Mesenchymal stem cell (in vitro differentiated cells and primary cell): ENCODE measurements around the gene CABS1.

Experiments used
- DNase-seq: peaks from one replicate; pipeline ENCODE4 v3.0.0-alpha.2; 2013
- H2AFZ ChIP-seq: one replicate; pipeline ENCODE4 v1.6.1; 2013; ENCODE audit warnings: low read depth, mild to moderate bottlenecking, control low read depth, inconsistent platforms, low read length, moderate library complexity
- H2AK5ac ChIP-seq: 2 replicates; pipeline ENCODE4 v1.6.1; 2013; ENCODE audit warnings: low read length, moderate library complexity, mild to moderate bottlenecking, inconsistent platforms; ENCODE audit not compliant: severe bottlenecking
- H2BK120ac ChIP-seq: one replicate; pipeline ENCODE4 v1.6.1; 2013; ENCODE audit warnings: low read depth, mild to moderate bottlenecking, inconsistent platforms, low read length, moderate library complexity
- H2BK12ac ChIP-seq, 2 experiments: one replicate each; pipeline ENCODE4 v1.6.1; 2013; ENCODE audit warnings: inconsistent platforms in 2 of 2, low read length in 2 of 2, mild to moderate bottlenecking in 2 of 2, moderate library complexity in 2 of 2, control low read depth in 1 of 2
- H2BK15ac ChIP-seq: one replicate; pipeline ENCODE4 v1.6.1; 2013; ENCODE audit warnings: mild to moderate bottlenecking, low read depth, inconsistent platforms; ENCODE audit not compliant: poor library complexity, severe bottlenecking
- H2BK5ac ChIP-seq: 2 replicates; pipeline ENCODE4 v1.6.1; 2013; ENCODE audit warnings: low read depth, mild to moderate bottlenecking, low read length, control low read depth, inconsistent platforms; ENCODE audit not compliant: poor library complexity, severe bottlenecking
- H3K14ac ChIP-seq, 2 experiments: one replicate each; pipeline ENCODE4 v1.6.1; 2013; ENCODE audit warnings: inconsistent platforms in 2 of 2, low read length in 2 of 2, control low read depth in 1 of 2, mild to moderate bottlenecking in 1 of 2, moderate library complexity in 1 of 2
- H3K18ac ChIP-seq, 2 experiments: one replicate each; pipeline ENCODE4 v1.6.1; 2013; ENCODE audit warnings: inconsistent platforms in 2 of 2, low read length in 2 of 2, control low read depth in 1 of 2, low read depth in 1 of 2, mild to moderate bottlenecking in 1 of 2
- H3K23ac ChIP-seq, 2 experiments: one replicate each; pipeline ENCODE4 v1.6.1; 2013; ENCODE audit warnings: inconsistent platforms in 2 of 2, low read length in 2 of 2, mild to moderate bottlenecking in 2 of 2, moderate library complexity in 2 of 2, control low read depth in 1 of 2
- H3K27ac ChIP-seq: 2 replicates; pipeline ENCODE4 v1.5.1; 2013; ENCODE audit warnings: mild to moderate bottlenecking, moderate library complexity, low read length, control low read depth, inconsistent platforms; ENCODE audit not compliant: poor library complexity, severe bottlenecking
- H3K27me3 ChIP-seq, 2 experiments: 2 replicates each; pipeline versions ENCODE4 v1.6.1 to v1.7.0; 2013; ENCODE audit warnings: low read length in 2 of 2, mild to moderate bottlenecking in 2 of 2, moderate library complexity in 2 of 2, control low read depth in 1 of 2, inconsistent platforms in 1 of 2; ENCODE audit not compliant: control insufficient read depth in 1 of 2, insufficient read depth in 1 of 2
- H3K36me3 ChIP-seq, 2 experiments: 2 replicates each; pipeline versions ENCODE4 v1.6.1 to v1.7.0; 2013; ENCODE audit warnings: low read length in 2 of 2, control low read depth in 1 of 2, inconsistent platforms in 1 of 2, low read depth in 1 of 2, mild to moderate bottlenecking in 1 of 2; ENCODE audit not compliant: insufficient read depth in 2 of 2, control insufficient read depth in 1 of 2
- H3K4ac ChIP-seq, 2 experiments: one replicate each; pipeline ENCODE4 v1.6.1; 2013; ENCODE audit warnings: inconsistent platforms in 2 of 2, low read length in 2 of 2, mild to moderate bottlenecking in 2 of 2, moderate library complexity in 2 of 2, control low read depth in 1 of 2, low read depth in 1 of 2
- H3K4me1 ChIP-seq: 2 replicates; pipeline ENCODE4 v1.6.1; 2013; ENCODE audit warnings: low read depth, low read length, control low read depth; ENCODE audit not compliant: control insufficient read depth, insufficient read depth
- H3K4me2 ChIP-seq: 2 replicates; pipeline ENCODE4 v1.6.1; 2013; ENCODE audit warnings: low read length, mild to moderate bottlenecking, inconsistent platforms; ENCODE audit not compliant: poor library complexity, severe bottlenecking
- H3K4me3 ChIP-seq, 2 experiments: 2 replicates each; pipeline versions ENCODE4 v1.5.1 to v1.7.0; 2013; ENCODE audit warnings: low read length in 2 of 2, mild to moderate bottlenecking in 2 of 2, control low read depth in 1 of 2, low read depth in 1 of 2; ENCODE audit not compliant: insufficient read depth in 1 of 2
- H3K79me1 ChIP-seq: replicated peaks from 2 replicates; pipeline ENCODE4 v1.6.1; 2013; ENCODE audit warnings: mild to moderate bottlenecking, control low read depth, low read length, inconsistent platforms; ENCODE audit not compliant: poor library complexity, severe bottlenecking
- H3K9ac ChIP-seq: 2 replicates; pipeline ENCODE4 v1.7.0; 2013; ENCODE audit warnings: mild to moderate bottlenecking, low read length, moderate library complexity
- H3K9me3 ChIP-seq: 2 replicates; pipeline ENCODE4 v1.7.0; 2013; ENCODE audit warnings: mild to moderate bottlenecking, low read length; ENCODE audit not compliant: control insufficient read depth
- H4K8ac ChIP-seq: one replicate; pipeline ENCODE4 v1.6.1; 2013; ENCODE audit warnings: inconsistent platforms, mild to moderate bottlenecking, low read length, moderate library complexity
- H4K91ac ChIP-seq: one replicate; pipeline ENCODE4 v1.6.1; 2013; ENCODE audit warnings: mild to moderate bottlenecking, low read length, inconsistent platforms
- WGBS: methylation state at CpG from one replicate; pipeline ENCODE4 v1.1.7; 2013; ENCODE audit warnings: mixed read lengths; 5-methylcytosine and 5-hydroxymethylcytosine counted together

CABS1 gene

GRCh38 chr4:70382691-70383181 is 48.0 kb downstream of the CABS1 start, which contains the start of gene SMR3B:
TSS of gene SMR3B (plus strand) at chr4:70383131. CDS start at chr4:70384511, 1,380 bp downstream.
- Histone ChIP-seq H4K8ac (no peak within 1 kb of the TSS), H3K4ac (no peak within 1 kb of the TSS), H3K36me3 (no peaks in the 10 kb centered on the region), H2BK12ac (no peak within 1 kb of the TSS), H3K9ac (no peak within 1 kb of the TSS), H4K91ac (no peak within 1 kb of the TSS), H2BK5ac (no peak within 1 kb of the TSS), H3K4me1 (no peaks in the 10 kb centered on the region), H2BK15ac (no peak within 1 kb of the TSS), H3K18ac (no peak within 1 kb of the TSS), H3K27ac (no peak within 1 kb of the TSS), H3K79me1 (no peaks in the 10 kb centered on the region), H2AFZ (no peak within 1 kb of the TSS), H3K4me2 (no peak within 1 kb of the TSS), H3K27me3 (no peaks in the 10 kb centered on the region), H3K23ac (no peak within 1 kb of the TSS), H3K4me3 (no peak within 1 kb of the TSS), H3K14ac (no peak within 1 kb of the TSS), H3K9me3 (no peaks in the 10 kb centered on the region), H2BK120ac (no peak within 1 kb of the TSS), H2AK5ac (no peak within 1 kb of the TSS)
- 83% methylated on average over 4 of the region's 5 CpGs for WGBS
- DNase-seq: no peak
